ENCODE results near the gene PRRT4. TPM values are rescaled to one million over a fixed set of nuclear protein-coding genes. Genes with fewer than 3 reads are reported as not detected.

PRRT4 gene
- total and polyA plus RNA-seq, 2 experiments from 2014 or later, result 0.55 to 0.56 TPM

GRCh38 chr7:128406314-128407232, 45.1 kb upstream of the PRRT4 start:
- DNase-seq (ENCODE audit: low spot score), result peak; percentile 74

GRCh38 chr7:128405471-128406313, 44.2 kb upstream of the PRRT4 start:
- H3K9me2 ChIP-seq (ENCODE audit: insufficient read depth), result no peaks in the 10 kb centered on the region
- no peaks in the 10 kb centered on the region; the same call in 1 of the 2 replicates for H4K20me1 ChIP-seq (replicated peaks; ENCODE audit: insufficient read depth)
- H3K4me3 ChIP-seq, result peak overlapping the region; percentile 67
- H3K27ac Mint-ChIP-seq, result no peak overlapping the region
- peaks cover 66% of the 10 kb centered on the region for H3K27me3 ChIP-seq (ENCODE audit: insufficient read depth)
- ATAC-seq (0 out of 3 replicates have a peak, but pooled peaks have one; percentile 2), DNase-seq (ENCODE audit: low spot score) (peak; percentile 64)
- TF ChIP-seq CTCF (conservative IDR thresholded peaks at IDR 0.05; ENCODE audit: low read depth in 2 of 2) (peak in 1 of 2 experiments; percentile 34; a peak in 1 of 4 replicates), POLR2AphosphoS5 (IDR thresholded peaks at IDR 0.05; ENCODE audit: low read depth) (no peak)
- H3K4me3 Mint-ChIP-seq, result peak overlapping the region; percentile 74
- no peaks in the 10 kb centered on the region for H3K36me3 ChIP-seq (ENCODE audit: insufficient read depth)
- H2AFZ ChIP-seq, result peak overlapping the region; percentile 43; the same call in 1 of the 2 replicates
- H3K9me3 Mint-ChIP-seq, result peaks cover 3% of the 10 kb centered on the region; the same call in 1 of the 3 replicates
- H3K27me3 Mint-ChIP-seq (ENCODE audit: insufficient read depth, low read depth, poor library complexity), result peaks cover 54% of the 10 kb centered on the region
- H3F3A ChIP-seq (replicated peaks; ENCODE audit: low read depth), result peaks cover 4% of the 10 kb centered on the region; the same call in 1 of the 2 replicates
- peak overlapping the region; percentile 80 for H3K4me2 ChIP-seq
- no peaks in the 10 kb centered on the region for H3K36me3 Mint-ChIP-seq (ENCODE audit: low read depth)
- H3K27ac ChIP-seq (ENCODE audit: low read depth), result no peak overlapping the region
- peaks cover 30% of the 10 kb centered on the region for H3K4me1 ChIP-seq (ENCODE audit: insufficient read depth)
- peaks cover 44% of the 10 kb centered on the region for H3K4me1 Mint-ChIP-seq
- no peaks in the 10 kb centered on the region for H3K79me2 ChIP-seq (replicated peaks; ENCODE audit: insufficient read depth)

More at GRCh38 chr7:128406314-128407232, 45.1 kb upstream of the PRRT4 start:
- Mint-ChIP-seq H3K9me3 (peaks cover 3% of the 10 kb centered on the region; the same call in 1 of the 3 replicates), H3K4me3 (peak overlapping the region; percentile 70), H3K4me1 (peaks cover 44% of the 10 kb centered on the region), H3K27me3 (ENCODE audit: insufficient read depth, low read depth, poor library complexity) (peaks cover 61% of the 10 kb centered on the region), H3K27ac (no peak overlapping the region), H3K36me3 (ENCODE audit: low read depth) (no peaks in the 10 kb centered on the region)
- Histone ChIP-seq H4K20me1 (replicated peaks; ENCODE audit: insufficient read depth) (no peaks in the 10 kb centered on the region; the same call in 1 of the 2 replicates), H3K4me2 (peak overlapping the region; percentile 75), H3K27ac (ENCODE audit: low read depth) (no peak overlapping the region), H3K4me1 (ENCODE audit: insufficient read depth) (peaks cover 30% of the 10 kb centered on the region), H3K9me2 (ENCODE audit: insufficient read depth) (no peaks in the 10 kb centered on the region), H3K36me3 (ENCODE audit: insufficient read depth) (no peaks in the 10 kb centered on the region), H2AFZ (no peak overlapping the region), H3K79me2 (replicated peaks; ENCODE audit: insufficient read depth) (no peaks in the 10 kb centered on the region), H3K27me3 (ENCODE audit: insufficient read depth) (peaks cover 75% of the 10 kb centered on the region), H3F3A (replicated peaks; ENCODE audit: low read depth) (peaks cover 4% of the 10 kb centered on the region; the same call in 1 of the 2 replicates), H3K4me3 (peak overlapping the region; percentile 38)
- peak; percentile 4 for ATAC-seq
- no peak for TF ChIP-seq EZH2phosphoT487 (IDR thresholded peaks at IDR 0.05; ENCODE audit: unreplicated experiment)
- TF ChIP-seq EZH2 (IDR thresholded peaks at IDR 0.05; ENCODE audit: low read depth, unreplicated experiment), result peak; percentile 67
